NB4 (cell line): ENCODE data around the gene ITGB8.

Experiments
- DNase-seq: peaks from one replicate; pipeline ENCODE4 v3.0.0; 2010; ENCODE audit warnings: low read depth
- H3K4me3 ChIP-seq: one replicate; pipeline ENCODE4 v1.5.1; 2011; ENCODE audit warnings: mild to moderate bottlenecking, low read depth, low read length, moderate library complexity
- MYC ChIP-seq: IDR thresholded peaks from 2 replicates; pipeline ENCODE4 v1.6.1; 2011; ENCODE audit warnings: low read depth, low read length
- POLR2A ChIP-seq: IDR thresholded peaks from 2 replicates; pipeline ENCODE4 v1.6.1; 2011; ENCODE audit warnings: mild to moderate bottlenecking; ENCODE audit not compliant: insufficient read length; ENCODE audit errors: extremely low read depth
- TF ChIP-seq, protein P1 (sequence below): IDR thresholded peaks from one replicate; pipeline ENCODE4 v1.5.1; 2012; ENCODE audit warnings: low read depth, low read length
- TF ChIP-seq, protein P2 (sequence below): IDR thresholded peaks from 2 replicates; pipeline ENCODE4 v1.6.1; 2011; ENCODE audit warnings: low read depth, low read length

Gene ITGB8

DNA sequence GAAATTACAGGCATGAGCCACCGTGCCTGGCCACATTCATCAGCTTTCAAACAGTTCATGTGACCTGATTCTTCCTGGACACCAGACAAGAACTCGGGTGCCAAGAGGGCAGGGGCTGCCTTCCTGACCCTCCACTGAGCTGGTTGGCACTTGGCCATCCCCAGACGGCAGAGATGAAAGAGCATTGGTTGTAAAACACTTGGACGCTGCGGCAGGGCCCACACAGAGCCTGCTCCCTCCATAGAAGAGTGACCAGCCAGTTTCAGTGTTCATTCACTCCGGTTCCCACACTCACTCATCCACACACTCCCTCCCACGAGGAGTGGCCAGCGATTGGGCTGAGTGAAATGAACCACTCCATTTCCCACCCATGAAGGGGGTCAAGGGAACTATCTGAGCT is 112.3 kb downstream of the ITGB8 start:
- TF ChIP-seq, protein P1, sequence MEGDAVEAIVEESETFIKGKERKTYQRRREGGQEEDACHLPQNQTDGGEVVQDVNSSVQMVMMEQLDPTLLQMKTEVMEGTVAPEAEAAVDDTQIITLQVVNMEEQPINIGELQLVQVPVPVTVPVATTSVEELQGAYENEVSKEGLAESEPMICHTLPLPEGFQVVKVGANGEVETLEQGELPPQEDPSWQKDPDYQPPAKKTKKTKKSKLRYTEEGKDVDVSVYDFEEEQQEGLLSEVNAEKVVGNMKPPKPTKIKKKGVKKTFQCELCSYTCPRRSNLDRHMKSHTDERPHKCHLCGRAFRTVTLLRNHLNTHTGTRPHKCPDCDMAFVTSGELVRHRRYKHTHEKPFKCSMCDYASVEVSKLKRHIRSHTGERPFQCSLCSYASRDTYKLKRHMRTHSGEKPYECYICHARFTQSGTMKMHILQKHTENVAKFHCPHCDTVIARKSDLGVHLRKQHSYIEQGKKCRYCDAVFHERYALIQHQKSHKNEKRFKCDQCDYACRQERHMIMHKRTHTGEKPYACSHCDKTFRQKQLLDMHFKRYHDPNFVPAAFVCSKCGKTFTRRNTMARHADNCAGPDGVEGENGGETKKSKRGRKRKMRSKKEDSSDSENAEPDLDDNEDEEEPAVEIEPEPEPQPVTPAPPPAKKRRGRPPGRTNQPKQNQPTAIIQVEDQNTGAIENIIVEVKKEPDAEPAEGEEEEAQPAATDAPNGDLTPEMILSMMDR, result no peak
- DNase-seq, result no peak
- no peak overlapping the region for H3K4me3 ChIP-seq

- H3K4me3 ChIP-seq, result no peak overlapping the region
- TF ChIP-seq MYC, result no peak
- TF ChIP-seq, protein P1, result no peak
- TF ChIP-seq POLR2A, result no peak
- TF ChIP-seq, protein P2, sequence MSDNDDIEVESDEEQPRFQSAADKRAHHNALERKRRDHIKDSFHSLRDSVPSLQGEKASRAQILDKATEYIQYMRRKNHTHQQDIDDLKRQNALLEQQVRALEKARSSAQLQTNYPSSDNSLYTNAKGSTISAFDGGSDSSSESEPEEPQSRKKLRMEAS, result no peak
- no peak for DNase-seq
These were observed 113.5 kb downstream of the ITGB8 start for GRCh38 chr7:20444030-20444800.

DNA sequence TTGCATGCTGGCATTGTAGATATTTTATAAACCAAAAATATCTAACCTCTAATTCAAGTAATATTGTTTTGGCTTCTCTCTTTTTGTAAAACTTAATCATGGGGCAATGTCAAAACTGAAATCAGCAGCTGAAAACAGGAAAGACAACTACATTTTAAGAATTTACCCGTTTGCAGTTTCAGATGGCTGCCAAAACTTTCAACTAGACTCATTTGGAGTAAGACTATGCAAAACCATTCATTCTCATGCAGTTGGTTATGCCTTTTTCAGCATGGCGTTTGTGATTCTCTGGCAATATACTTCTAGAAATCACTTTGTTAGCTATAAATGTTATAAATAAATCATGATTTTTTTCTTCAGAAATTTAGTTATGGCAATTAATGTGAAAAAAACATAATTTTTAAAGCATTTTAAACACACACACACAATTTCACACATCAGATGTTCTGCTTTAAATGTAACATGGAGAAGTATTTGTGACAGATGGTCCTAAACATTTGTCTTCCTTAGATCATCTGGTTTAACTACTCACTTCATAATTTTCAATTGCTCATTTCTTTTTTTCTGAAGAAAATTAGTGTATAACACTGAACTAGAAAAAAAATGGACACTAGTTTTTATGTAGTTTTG is 116.4 kb downstream of the ITGB8 start:
- TF ChIP-seq, protein P1, result no peak
- no peak for TF ChIP-seq POLR2A
- no peak for TF ChIP-seq MYC
- TF ChIP-seq, protein P2, result no peak
- DNase-seq, result no peak
- no peak overlapping the region for H3K4me3 ChIP-seq

GRCh38 chr7:20449176-20449575 is 118.5 kb downstream of the ITGB8 start:
- DNase-seq, result no peak
- no peak overlapping the region for H3K4me3 ChIP-seq
- TF ChIP-seq, protein P2, result no peak
- TF ChIP-seq, protein P1, result no peak

DNA sequence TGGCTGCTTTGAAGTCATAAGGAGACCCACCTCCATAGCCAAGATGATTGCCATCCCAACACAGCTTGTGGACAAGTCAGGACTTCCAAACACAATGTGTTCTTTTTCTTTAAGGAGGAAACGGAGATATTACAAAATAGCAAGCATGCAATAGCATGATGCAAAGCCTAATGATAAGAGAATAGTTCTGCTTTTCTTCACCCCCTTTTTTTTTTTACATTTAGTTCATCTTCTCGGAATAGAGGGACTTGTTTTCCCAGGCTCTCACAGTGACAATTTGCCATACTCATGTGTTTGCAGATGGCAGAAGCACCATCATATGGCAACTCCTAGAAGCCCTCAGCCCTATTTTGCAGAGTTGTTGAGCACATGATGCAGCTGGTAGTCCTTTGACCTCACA is 119.8 kb downstream of the ITGB8 start:
- DNase-seq, result no peak
- H3K4me3 ChIP-seq, result no peak overlapping the region
- TF ChIP-seq, protein P1, result no peak
- no peak for TF ChIP-seq POLR2A
- TF ChIP-seq, protein P2, result no peak
- TF ChIP-seq MYC, result no peak

- DNase-seq, result no peak
- no peak overlapping the region for H3K4me3 ChIP-seq
- TF ChIP-seq MYC, result no peak
- TF ChIP-seq, protein P1, result no peak
These were observed 123.5 kb downstream of the ITGB8 start for GRCh38 chr7:20454202-20454601.
